Panc1 (cell line): ENCODE results near the gene DCUN1D1. TPM values are rescaled to one million over a fixed set of nuclear protein-coding genes. Genes with fewer than 3 reads are reported as not detected.

Experiments
- ATAC-seq: fragments of 200-7000 bp; cut with Tn5 transposase; 2 replicates; pipeline ENCODE4 v1.9.1; 2020; ENCODE audit warnings: mild to moderate bottlenecking, moderate library complexity
- BruUV-seq: library from RNA; stranded (reverse); fragments of 400-500 nt; replicated peaks from 2 replicates; lab custom pipeline; 2021; lab: Mats Ljungman, UMichigan
- CTCF ChIA-PET: fragments of 300-600 bp; sonication (Branson Sonifier 250); formaldehyde crosslinking; loops from one replicate; lab custom pipeline; 2022; ENCODE audit warnings: antibody characterized with exemption; lab: Charles Lee
- POLR2A ChIA-PET: fragments of 300-600 bp; sonication (Branson Sonifier 250); formaldehyde crosslinking; loops from one replicate; lab custom pipeline; 2022; ENCODE audit warnings: antibody characterized with exemption; lab: Charles Lee
- DNase-seq: peaks from one replicate; pipeline ENCODE4 v3.0.0-alpha.2; 2010; ENCODE audit warnings: low read depth, low spot score
- H3K27ac ChIP-seq: 2 replicates; pipeline ENCODE4 v1.5.1; 2011; ENCODE audit warnings: mild to moderate bottlenecking, low read length, inconsistent platforms
- H3K27me3 ChIP-seq: fragments of 200-500 bp; sonication (Bioruptor generic); 2 replicates; pipeline ENCODE4 v1.6.0; 2014; ENCODE audit warnings: low read length, inconsistent platforms; ENCODE audit not compliant: control insufficient read depth, insufficient read depth
- H3K36me3 ChIP-seq: fragments of 200-500 bp; sonication (Bioruptor generic); 2 replicates; pipeline ENCODE4 v1.5.1; 2014; ENCODE audit warnings: inconsistent platforms, mild to moderate bottlenecking, low read length, moderate library complexity; ENCODE audit not compliant: control insufficient read depth, insufficient read depth
- H3K4me1 ChIP-seq: 2 replicates; pipeline ENCODE4 v1.5.1; 2011; ENCODE audit warnings: inconsistent platforms, mild to moderate bottlenecking, low read length, moderate library complexity; ENCODE audit not compliant: control insufficient read depth, insufficient read depth
- H3K4me3 ChIP-seq, 2 experiments: 2 replicates each; pipeline ENCODE4 v1.5.1; 2011 to 2012; ENCODE audit warnings: low read depth in 2 of 2, low read length in 2 of 2, mild to moderate bottlenecking in 2 of 2, inconsistent platforms in 1 of 2, moderate library complexity in 1 of 2
- H3K9me3 ChIP-seq: fragments of 200-500 bp; sonication (Bioruptor generic); 2 replicates; pipeline ENCODE4 v1.5.1; 2014; ENCODE audit warnings: low read depth, mild to moderate bottlenecking, inconsistent platforms, low read length, moderate library complexity; ENCODE audit not compliant: control insufficient read depth, insufficient read depth
- CTCF ChIP-seq: fragments of 450-650 bp; IDR thresholded peaks from 2 replicates; pipeline ENCODE4 v1.5.1; 2017; ENCODE audit warnings: mild to moderate bottlenecking
- POLR2AphosphoS5 ChIP-seq: IDR thresholded peaks from 2 replicates; pipeline ENCODE4 v1.6.1; 2012; ENCODE audit warnings: mild to moderate bottlenecking, low read depth, low read length, moderate library complexity
- REST ChIP-seq, 2 experiments: IDR thresholded peaks; 2 replicates each; pipeline ENCODE4 v1.6.1; 2011 to 2012; ENCODE audit warnings: low read depth in 2 of 2, control low read depth in 1 of 2, low read length in 1 of 2, mild to moderate bottlenecking in 1 of 2, moderate library complexity in 1 of 2; ENCODE audit not compliant: insufficient read depth in 1 of 2
- SIN3A ChIP-seq: IDR thresholded peaks from 2 replicates; pipeline ENCODE4 v1.6.1; 2012; ENCODE audit warnings: low read depth, mild to moderate bottlenecking, low read length, moderate library complexity, borderline replicate concordance; ENCODE audit not compliant: insufficient read depth
- TCF7L2 ChIP-seq: IDR thresholded peaks from 2 replicates; pipeline ENCODE4 v1.6.1; 2011; ENCODE audit warnings: mild to moderate bottlenecking, low read depth, low read length, inconsistent platforms
- in situ Hi-C: cut with HindIII; loops from 2 replicates; pipeline ENCODE4 v1.10.0; 2016; ENCODE audit warnings: low sequenced_read_pairs, low pct_unique_long_range_greater_than_20kb
- intact Hi-C: fragments of 100-400 bp; cut with micrococcal nuclease; formaldehyde crosslinking; loops from one replicate; pipeline ENCODE4 v1.10.0; 2022; ENCODE audit not compliant: unreplicated experiment
- total RNA-seq: library from RNA; stranded (reverse); gene quantifications from one replicate; pipeline ENCODE4 v1.2.1, GENCODE V29; 2021; ENCODE audit not compliant: unreplicated experiment

DCUN1D1 gene
- total RNA-seq, 1 experiment from 2014 or later = 68.1 TPM

GRCh38 chr3:182937293-182938051 lies 42.9 kb downstream of the DCUN1D1 start (continued):
- TF ChIP-seq POLR2AphosphoS5 = no peak

GRCh38 chr3:182936918-182937285 lies 43.4 kb downstream of the DCUN1D1 start:
- Histone ChIP-seq H3K4me1 (no peaks in the 10 kb centered on the region), H3K9me3 (no peaks in the 10 kb centered on the region), H3K36me3 (peaks cover 2% of the 10 kb centered on the region; the same call in 1 of the 2 replicates), H3K27me3 (no peaks in the 10 kb centered on the region), H3K4me3 (no peak overlapping the region), H3K27ac (no peak overlapping the region)
- ATAC-seq (no peak), DNase-seq (no peak)
- CTCF ChIA-PET = no interaction called here
- in situ Hi-C loops = no loop called here
- intact Hi-C loops = no loop called here
- no TSS peak for BruUV-seq
- POLR2A ChIA-PET = no interaction called here
- no peak for TF ChIP-seq POLR2AphosphoS5
- no peak for TF ChIP-seq TCF7L2
- no peak for TF ChIP-seq SIN3A
- TF ChIP-seq CTCF = no peak
- TF ChIP-seq REST (IDR thresholded peaks at IDR 0.05; ENCODE audit: insufficient read depth in 1 of 2, low read depth in 2 of 2, low read length in 1 of 2) = no peak

GRCh38 chr3:182936239-182936917 lies 44.0 kb downstream of the DCUN1D1 start:
- no peaks in the 10 kb centered on the region for H3K27me3 ChIP-seq
- ChIA-PET CTCF (no interaction called here), POLR2A (interaction anchor here (0.6 kb wide), 1 partner anchor 929 kb away, joined by 4 read pairs; no protein-coding TSS in a partner anchor)
- DNase-seq = no peak
- in situ Hi-C loops (no loop called here), intact Hi-C loops (no loop called here)
- no peaks in the 10 kb centered on the region for H3K4me1 ChIP-seq
- no TSS peak for BruUV-seq
- ATAC-seq = 0 out of 2 replicates have a peak, but pooled peaks have one; percentile 26
- no peak overlapping the region for H3K4me3 ChIP-seq
- TF ChIP-seq TCF7L2 (no peak), SIN3A (no peak)
- H3K27ac ChIP-seq = no peak overlapping the region
- H3K36me3 ChIP-seq = peaks cover under 1% of the 10 kb centered on the region; the same call in 1 of the 2 replicates
- no peaks in the 10 kb centered on the region for H3K9me3 ChIP-seq
